Stomach (tissue), 4 donors: Measurements from ENCODE around the gene FAM89B.

ENCODE experiments used
- CTCF ChIP-seq, 7 experiments: fragments of 450-650 bp in 4 of 7; fragments of 200-600 bp in 3 of 7; sonication (generic) in 3 of 7; IDR thresholded peaks; one replicate each; pipeline ENCODE4 v1.5.1; 2016 to 2019; ENCODE audit warnings: antibody characterized with exemption in 7 of 7, control low read depth in 2 of 7, mild to moderate bottlenecking in 1 of 7
- POLR2A ChIP-seq, 4 donors: fragments of 450-650 bp; IDR thresholded peaks; one replicate each; pipeline ENCODE4 v1.6.1; 2016; ENCODE audit warnings: antibody characterized with exemption in 4 of 4, control low read depth in 2 of 4, mild to moderate bottlenecking in 1 of 4, moderate library complexity in 1 of 4

GRCh38 chr11:65584106-65584505, 11.8 kb downstream of the FAM89B start:
- TF ChIP-seq CTCF (IDR thresholded peaks at IDR 0.05) (no peak), POLR2A (IDR thresholded peaks at IDR 0.05) (no peak)
